NCI-H1417 treated with DMSO at 0.1 percent for 48 hours (cell line): Measurements from ENCODE around the gene FBL.

Source experiments
- DNase-seq: peaks from one replicate; lab custom pipeline; 2025; lab: John Stamatoyannopoulos, UW

FBL gene

DNA sequence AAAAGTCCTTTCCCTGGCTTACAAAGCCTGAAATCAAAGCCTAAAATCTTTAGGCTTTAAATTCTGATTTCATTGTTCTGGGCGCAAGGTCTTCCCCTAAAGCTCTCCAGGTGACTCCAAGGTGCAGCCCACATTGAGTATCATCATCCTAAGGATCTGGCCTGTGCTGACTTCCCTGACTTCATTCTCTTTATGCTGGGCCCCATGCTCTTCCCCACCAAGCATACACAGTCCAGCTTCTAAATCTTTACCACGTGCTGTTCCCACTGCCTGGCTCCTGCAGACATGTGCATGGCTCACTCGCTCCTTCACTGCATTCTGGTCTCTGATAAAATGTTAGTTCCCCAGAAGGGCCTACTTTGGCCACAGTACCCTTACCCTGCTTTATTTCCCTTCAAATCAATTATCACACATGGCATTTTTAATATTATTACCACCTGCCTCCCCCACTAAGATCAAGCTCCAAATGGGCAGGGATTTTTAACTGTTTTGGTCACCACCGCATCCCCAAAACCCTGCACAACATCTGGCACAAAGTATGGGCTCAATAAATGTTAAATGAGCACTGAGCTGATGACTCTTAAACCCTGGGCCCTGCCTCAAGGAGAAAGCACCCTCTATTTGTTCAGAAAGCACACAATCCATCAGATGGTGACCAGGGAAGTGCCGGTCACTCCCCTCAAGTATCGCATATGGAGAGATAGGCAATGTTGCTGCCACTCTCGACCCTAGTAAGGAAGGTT is 3.3 kb downstream of the FBL start:
- no peak for DNase-seq

DNA sequence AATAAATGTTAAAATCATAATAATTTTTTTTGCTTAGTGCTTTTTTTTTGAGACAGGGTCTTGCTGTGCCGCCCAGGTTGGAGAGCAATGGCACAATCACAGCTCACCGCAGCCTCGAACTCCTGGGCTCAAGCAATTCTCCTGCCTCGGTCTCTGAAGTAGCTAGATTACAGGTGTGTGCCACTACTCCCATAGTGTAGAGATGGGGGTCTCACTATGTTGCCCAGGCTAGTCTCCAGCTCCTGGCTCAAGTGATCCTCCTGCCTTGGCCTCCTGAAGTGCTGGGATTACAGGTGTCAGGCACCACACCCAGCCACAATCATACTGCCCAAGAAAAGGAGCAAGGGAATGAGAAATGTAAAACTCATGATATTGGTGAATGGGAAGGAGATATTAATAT is 5.1 kb downstream of the FBL start:
- DNase-seq = no peak

DNA sequence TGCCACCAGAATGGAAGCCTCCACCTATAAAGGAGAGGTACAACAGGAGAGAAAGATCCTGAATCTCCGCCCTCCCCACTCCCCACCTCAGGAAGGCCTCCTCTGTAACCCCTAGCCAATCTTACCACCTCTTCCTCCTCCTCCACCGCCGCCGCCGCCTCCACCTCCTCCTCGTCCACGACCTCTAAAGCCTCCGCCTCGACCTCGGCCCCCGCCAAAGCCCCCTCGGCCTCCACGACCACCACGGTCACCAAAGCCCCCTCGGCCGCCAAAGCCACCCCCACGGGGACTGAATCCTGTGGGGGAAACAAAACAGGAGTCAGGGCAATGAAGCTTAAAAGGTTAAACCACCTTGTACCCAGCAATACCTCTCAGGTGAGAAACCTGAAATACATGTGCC is 5.7 kb downstream of the FBL start:
- DNase-seq = no peak

DNA sequence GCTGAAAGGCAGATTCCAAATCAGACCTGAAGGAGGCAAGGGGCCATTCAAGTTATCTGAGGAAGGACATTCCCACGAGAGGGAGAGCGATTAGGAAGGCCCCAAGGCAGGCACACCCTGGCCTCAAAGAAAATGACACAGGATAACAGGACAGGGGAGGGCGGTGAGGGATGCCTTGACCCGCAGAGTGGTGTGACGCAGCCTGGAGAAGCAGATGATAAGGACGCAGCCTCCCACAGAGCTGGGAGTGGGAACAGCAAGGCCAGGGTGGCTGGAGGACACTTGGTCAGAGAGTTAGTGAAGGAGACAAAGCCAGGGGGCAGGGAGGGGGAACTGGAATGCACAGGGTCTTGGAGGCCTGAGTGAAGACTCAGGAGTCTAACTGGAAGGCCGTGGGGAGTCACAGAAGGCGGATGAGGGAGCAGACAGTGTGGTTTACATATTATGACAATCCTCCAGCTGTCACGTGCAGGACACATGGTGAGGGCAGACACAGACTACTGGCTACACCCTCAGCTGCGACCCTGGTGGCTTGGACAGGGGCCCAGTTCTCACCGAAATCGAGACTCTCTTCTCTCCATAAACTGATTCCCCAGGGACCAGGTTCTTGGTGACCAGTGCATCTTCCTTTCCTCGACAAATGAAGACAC is 6.4 kb downstream of the FBL start:
- no peak for DNase-seq

DNA sequence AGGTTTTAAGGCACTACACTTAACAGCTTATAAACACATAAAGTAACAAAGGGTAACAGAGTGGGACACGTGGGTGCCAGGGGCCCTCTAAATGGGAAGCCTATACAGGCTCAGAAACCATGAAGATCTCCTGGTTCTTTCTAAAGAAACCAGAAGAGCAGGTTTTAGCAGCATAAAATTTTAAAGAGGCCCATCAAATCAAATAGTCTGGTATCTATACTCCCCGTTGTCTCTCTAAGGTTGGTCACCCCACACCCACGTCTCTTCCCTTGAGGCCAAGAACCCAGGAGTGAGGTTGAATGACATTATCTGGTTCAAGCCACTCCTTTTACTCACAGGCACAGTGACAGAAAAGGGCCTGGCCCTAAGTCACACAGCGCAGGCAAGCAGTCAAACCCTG is 7.6 kb downstream of the FBL start:
- no peak for DNase-seq

DNA sequence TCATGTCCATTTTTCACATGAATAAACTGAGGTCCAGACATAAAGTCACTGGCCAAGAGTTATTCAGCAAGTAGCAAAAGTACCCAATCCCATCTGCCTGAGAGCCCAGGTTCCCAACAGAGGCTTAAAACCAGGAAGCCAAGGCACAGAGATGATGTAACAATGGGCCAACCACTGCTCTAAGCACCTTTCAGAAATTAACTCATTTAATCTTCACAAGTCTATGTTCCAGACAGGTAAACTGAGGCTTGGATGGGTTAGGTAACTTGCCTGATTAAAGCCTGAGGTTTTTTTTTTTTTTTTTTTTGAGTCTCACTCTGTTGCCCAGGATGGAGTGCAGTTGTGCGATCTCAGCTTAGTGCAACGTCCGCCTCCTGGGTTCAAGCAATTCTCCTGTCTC is 8.2 kb downstream of the FBL start:
- no peak for DNase-seq

DNA sequence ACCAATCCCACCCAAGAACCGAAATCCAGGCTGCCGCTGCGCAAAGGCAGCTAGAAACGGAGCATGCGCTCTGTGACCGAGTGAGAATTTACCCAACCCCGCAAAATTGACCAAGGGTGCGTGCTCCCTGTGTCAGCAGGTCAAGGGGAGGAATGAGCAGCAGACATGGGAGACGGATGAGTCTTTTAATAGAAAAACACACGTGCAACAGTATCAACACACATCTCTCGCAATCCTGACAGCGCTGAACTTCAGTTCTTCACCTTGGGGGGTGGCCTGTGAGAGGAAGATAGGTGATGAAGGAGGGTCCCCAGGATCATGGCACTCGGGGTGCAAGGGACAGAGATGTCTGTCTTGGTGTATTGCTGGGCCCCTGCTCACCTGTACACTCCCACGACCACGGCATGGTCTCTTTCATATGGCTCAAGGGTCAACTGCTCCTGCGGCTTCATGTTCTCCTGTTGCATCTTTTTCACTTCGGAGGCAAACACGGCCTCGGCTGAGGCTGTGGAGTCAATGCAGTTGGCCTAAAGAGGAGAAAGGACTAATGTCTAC is 11.8 kb downstream of the FBL start:
- no peak for DNase-seq

DNA sequence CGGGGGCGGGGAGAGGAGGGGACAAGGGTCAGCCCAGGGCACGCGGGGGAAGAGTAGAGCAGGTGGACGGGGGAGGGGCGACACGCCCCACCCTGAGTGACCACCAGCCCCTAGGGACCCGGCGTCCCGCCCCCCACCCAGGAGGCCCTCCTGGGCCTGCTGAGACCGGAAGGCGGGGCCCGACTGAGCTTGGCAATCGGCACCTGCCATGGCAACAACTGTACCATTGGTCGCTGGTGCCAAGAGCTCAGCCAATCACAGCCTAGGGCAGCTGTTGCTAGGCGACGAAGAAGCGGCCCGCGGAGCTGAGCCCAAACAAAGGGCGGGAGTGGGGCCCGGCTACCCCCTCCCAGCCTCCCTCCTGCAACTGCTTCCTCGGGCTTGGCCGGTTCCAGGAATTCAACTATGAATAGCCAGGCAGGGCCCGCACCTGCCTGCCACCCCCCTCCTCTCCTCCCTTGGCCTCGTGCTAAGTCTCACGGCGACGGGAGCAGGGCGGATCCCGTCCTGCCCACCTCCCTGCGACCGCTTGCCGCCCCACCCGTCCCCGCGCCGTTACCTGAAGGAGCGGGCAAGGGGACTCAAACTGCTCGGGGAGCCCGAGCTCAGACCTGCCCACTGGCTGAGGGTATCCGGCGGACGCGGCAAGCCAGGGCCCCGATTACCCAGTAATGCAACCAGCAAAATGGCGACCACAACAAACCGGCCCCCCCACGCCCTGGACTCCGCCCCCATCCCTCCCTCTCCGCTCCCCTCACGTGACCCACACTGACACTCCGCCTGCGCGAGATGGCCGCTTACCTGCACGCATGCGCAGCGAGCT is 12.5 kb downstream of the FBL start, which contains the start of gene DYRK1B:
Gene DYRK1B (minus strand): TSS at position 699 of the 823 bp plus-strand sequence. CDS start 2,295 bp downstream, outside the sequence.
- peak; percentile 81 for DNase-seq

DNA sequence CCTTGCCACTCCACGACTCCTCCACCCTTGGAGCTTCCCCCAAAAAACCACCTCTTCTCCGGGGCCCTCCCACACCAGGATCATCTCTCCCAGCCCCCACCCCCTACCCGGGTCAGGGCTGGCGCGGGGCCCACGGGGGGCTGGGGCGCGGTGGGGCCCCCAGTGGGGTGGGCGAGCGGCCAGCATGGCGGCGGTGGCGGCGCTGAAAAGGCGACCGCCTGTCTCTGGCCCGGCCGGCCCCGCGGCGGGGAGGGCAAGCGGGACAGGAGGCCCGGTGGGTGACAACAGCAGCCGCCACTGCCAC is 13.1 kb downstream of the FBL start:
- DNase-seq = no peak

DNA sequence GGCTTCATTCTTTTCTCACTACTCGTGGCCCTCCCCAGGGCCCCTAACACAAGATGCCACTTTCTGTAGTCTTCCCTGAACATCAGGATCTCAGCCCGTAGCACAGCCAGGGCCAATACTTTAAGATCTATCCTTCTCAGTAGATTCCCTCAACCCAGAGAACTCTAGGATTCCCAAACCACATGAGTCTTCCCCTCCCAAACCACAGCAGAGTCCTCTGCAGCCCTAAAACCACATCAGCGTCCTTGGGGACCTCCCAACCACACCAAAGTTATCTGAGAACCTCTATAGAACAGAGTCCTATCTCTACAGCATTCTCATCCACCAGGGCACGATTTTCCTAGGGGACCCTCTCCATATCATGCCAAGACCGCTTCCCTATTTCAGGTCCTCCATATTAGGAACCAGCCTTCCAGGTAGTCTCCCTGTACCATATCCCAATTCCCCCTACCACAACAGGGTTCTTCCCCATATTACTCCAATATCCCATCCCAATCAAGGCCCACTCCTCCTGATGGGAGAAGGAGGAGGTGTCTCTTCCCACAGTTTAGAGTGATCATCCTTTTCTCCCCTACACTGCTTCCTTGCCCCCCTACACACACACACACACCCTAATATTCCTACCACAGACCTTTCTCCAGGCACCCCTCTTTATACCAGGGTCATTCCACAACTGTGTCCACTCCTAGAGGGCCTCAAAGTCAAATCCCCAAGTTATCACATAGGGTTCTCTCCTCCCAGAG is 13.7 kb downstream of the FBL start:
- no peak for DNase-seq

DNA sequence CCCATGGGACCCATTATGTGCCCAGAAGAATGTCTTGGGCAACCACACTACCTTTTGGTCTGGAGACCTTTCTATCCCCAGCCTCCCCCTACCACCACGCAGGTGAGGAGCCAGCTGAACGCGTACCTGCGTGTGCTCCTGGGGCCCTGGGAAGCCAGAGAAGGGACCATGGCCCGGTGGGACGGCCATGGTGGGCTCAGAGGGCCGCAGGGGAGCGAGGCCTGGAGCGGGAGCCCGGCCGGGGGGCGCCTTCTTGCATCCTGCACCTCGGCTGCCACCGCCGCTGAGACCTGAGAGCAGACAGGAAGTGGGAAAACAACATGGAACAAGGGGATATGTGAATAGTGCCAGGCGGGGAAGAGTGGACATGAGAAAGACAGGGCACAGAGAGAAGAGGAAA is 14.5 kb downstream of the FBL start:
- DNase-seq = no peak

DNA sequence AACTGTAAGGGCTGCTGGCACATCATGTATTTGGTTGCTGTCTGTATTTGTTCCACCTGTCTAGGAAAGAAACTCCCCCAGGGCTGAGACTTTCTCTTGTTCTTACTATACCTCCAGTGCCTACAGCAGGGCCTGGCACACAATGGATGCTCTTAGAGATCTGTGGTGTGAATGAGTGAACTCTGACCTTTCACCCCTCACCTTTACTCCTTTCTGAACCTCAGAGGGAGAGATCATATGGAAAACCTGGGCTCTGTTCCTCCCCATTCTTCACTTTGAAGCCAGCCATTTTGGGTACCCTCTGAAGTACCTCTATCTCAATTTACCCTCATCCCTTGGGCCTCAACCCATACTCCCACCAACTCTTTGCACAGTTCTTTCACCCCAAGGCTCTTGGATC is 15.3 kb downstream of the FBL start:
- no peak for DNase-seq

DNA sequence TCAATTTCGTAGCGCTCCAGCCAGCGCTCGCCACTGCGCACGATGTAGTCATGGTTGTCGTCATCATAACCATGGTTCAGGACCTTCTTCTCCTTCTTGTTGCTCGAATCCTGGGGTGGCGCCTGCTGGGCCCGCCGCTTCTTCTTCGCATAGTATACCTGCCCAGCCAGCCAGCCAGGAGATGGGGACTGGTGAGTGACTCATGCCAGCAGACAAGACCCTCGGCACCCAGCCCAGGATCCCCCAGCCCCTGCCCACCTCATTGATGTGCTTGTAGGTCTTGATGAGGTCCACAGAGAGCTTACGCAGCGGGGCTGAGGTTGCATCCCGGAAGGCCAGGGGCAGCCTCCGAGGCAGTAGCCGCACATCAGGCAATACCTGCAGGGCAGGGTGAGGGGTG is 15.8 kb downstream of the FBL start:
- no peak for DNase-seq

DNA sequence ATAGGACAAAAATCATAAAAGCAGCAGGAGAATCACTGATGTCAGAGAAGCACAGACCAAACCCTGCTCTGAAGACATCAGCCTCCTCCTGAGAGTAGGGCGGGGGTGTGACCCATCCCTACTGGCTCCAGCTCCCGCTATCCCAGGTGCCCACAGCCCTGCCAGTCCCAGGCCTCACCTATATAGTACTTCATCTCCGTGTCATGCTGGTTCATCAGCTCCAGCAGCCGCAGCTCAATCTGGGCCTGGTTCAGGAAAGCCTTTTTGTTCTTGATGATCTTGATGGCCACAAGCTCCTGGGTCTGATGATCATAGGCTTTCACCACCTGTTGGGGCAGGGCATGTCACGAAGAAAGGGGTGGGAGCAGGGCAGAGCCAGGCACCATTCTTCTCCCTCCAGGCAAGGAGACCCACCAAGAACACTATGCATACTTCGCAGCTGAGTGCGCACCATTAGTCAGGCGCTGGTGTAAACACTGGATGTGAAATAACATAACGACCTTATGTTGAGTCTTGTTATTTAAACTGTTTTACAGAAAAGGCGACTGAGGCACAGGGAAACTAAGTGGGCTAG is 16.4 kb downstream of the FBL start:
- no peak for DNase-seq

DNA sequence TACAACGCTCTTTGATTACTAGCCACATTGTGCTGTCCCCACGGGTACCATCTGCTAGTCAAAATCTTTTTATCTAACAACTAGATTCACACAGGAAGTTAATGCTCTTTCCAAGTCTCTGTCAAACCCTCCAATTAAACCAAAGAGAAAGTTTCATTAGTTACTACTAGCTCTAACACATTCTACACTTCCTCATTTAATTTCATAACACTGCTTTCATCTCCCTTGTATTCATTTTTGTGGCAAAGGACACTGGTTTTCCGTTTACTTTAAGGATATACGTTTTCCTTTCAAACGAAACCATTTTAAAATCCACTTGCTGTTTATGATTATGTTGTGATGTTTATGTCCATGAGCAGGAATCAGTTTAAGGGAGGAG is 17.5 kb downstream of the FBL start:
- DNase-seq = no peak

DNA sequence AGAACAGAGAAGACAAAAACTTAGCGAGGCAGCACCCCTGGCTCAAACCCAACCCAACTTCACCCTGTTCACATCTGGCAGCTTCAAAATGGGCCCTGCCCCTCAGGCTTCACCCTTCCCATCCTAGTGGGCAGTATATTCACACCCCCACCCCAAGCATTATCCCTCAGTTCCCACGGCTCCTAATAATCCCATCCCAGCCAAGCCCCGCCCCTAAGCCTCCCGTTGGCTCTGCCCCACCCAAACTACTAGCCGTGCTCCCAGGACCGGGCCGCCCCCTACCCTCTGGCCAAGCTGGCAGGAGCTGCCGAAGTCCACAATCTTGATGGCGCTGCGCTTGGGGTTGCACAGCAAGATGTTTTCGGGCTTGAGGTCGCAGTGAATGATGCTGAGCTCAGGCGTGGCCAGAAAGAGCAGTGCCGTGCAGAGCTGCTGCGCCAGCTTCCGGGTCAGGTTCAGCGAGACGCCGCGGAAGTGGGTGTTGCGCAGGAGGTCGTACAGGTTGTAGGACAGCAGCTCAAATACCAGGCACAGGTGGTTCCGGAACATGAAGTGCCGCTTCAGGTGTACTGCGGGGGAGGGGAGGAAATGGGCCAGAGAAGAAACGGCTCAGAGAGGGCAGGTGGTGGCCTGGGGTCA is 18.0 kb downstream of the FBL start:
- no peak for DNase-seq

DNA sequence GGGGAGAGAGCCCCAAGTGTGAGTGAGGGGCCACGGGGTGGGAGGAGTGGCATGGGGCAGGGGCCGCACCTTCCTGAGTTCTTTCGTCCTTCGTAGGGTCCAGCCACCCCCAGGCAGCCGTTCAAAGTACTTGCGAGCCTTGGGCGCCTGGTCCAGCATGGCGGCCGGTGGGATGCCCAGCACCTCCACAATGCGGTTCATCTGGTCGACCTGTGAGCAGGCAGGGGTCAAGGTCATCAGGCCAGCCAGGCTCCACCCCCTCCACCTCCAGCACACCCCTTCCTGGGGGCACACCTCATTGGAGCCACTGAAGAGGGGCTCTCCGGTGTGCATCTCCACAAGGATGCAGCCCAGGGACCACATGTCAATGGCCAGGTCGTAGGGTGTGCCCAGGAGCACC is 19.0 kb downstream of the FBL start:
- no peak for DNase-seq

DNA sequence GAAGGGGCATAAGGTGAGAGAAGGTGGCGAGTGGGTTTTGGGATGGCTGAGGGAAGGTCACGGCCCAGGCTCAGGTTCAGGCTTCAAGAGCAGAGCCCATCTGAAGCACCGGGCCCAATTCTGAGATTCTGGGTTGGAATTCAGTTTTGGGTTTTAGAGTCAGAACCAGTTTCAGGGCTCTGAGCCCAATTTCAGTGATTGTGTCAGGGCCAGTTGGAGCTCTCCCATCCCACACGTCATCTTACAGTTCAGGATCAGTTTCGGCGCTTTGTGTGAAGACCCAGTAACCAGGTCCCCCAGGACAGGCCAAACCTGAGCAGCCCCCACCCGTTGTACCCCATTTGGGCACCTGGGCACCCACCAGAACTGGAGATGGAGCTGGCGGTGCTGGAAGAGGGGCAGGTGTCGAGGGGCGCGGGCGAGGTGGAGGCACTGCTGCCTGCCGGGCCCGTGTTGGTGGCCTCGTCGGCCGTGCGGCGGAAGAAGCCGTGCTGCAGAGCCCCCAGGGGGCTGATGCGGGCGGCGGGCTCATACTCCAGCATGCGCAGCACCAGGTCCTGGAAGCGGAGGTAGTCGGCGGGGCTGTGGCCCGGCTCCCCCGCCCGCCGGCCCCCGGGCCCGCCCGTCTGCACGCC is 19.8 kb downstream of the FBL start:
- DNase-seq = no peak

DNA sequence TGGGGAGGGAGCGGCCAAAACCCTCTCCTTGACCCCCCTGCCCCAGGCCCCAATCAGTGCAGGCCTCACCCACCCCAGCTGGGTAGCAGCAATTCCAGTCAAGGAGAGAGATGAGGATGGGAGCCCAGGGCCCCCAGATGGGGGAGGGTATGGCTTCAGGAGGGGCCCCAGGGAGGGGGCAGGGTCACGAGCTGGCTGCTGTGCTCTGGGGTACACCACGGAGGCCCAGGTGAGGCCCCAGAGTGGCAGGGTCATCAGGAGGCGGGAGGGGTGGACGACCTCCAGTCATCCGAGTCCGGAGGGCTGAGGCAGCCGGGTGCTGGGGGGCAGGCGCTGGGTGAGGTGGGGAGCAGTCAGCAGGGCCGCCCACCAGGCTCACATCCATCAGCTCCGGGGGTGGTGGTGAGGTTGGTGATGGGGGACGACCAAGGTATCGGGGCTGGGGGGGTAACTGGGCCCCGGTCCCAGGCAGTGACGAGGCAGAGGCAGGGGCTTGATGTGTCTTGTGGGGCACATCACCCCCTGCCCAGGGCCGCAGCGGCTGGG is 20.6 kb downstream of the FBL start:
- no peak for DNase-seq

DNA sequence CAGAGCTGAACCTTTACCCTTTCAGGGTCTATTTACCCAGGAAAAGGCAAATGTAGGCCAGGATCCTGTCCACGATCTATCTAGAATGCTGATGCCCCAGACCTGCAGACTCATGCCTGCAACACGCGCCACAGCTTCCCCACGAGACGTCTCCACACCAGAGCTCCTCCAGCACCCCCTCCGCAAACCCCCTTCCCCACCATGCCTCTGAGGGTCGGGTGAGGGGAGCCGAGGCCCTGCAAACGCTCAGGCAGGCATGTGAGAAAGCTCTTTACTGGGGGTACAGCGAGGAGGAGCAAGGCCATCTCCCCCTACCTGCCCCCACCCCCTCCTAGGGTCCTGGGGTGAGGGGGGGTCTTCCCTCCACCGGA is 21.1 kb downstream of the FBL start:
- DNase-seq = no peak
